RWPE1 (cell line): Measurements from ENCODE around the gene PRIMA1.

Experiments used
- CTCF ChIA-PET: fragments of 350-600 bp; sonication (Branson Sonifier 250); formaldehyde crosslinking; extraction: SDS; loops from one replicate; lab custom pipeline; 2021; lab: Yijun Ruan, JAX
- POLR2A ChIA-PET: fragments of 400-600 bp; formaldehyde crosslinking; extraction: SDS; loops from one replicate; lab custom pipeline; 2020; ENCODE audit warnings: antibody characterized with exemption; ENCODE audit not compliant: low non-redundant PET; lab: Yijun Ruan, JAX
- DNase-seq: peaks from one replicate; pipeline ENCODE4 v3.0.0; 2012; ENCODE audit warnings: low spot score
- H3K27ac ChIP-seq: fragments of 450-650 bp; 2 replicates; pipeline ENCODE4 v1.5.1; 2017
- CTCF ChIP-seq: fragments of 450-650 bp; conservative IDR thresholded peaks from 2 replicates; pipeline ENCODE4 v1.5.1; 2017; ENCODE audit warnings: low read depth, mild to moderate bottlenecking

PRIMA1 gene

GRCh38 chr14:93717668-93718320 lies 70.5 kb downstream of the PRIMA1 start:
- H3K27ac ChIP-seq: no peak overlapping the region
- ChIA-PET CTCF (interaction anchor here (0.6 kb wide), 1 partner anchor 181 kb away, joined by 3 read pairs; no protein-coding TSS in a partner anchor), POLR2A (no interaction called here)
- DNase-seq: no peak
- TF ChIP-seq CTCF: no peak

- ChIA-PET CTCF (interaction anchor here (0.6 kb wide), 3 partner anchors 182 to 726 kb away, joined by 3 read pairs; no protein-coding TSS in a partner anchor), POLR2A (no interaction called here)
- no peak for TF ChIP-seq CTCF
- DNase-seq: no peak
- H3K27ac ChIP-seq: no peak overlapping the region
Observed at GRCh38 chr14:93716746-93717667, 71.3 kb downstream of the PRIMA1 start.

- TF ChIP-seq CTCF: no peak
- DNase-seq: no peak
- H3K27ac ChIP-seq: no peak overlapping the region
- POLR2A ChIA-PET: no interaction called here
- CTCF ChIA-PET: interaction anchor here (0.6 kb wide), 2 partner anchors 188 to 726 kb away, joined by 3 read pairs; no protein-coding TSS in a partner anchor
Observed at GRCh38 chr14:93716002-93716745, 72.1 kb downstream of the PRIMA1 start.

GRCh38 chr14:93715279-93715927 lies 72.9 kb downstream of the PRIMA1 start:
- no peak for DNase-seq
- POLR2A ChIA-PET: no interaction called here
- CTCF ChIA-PET: no interaction called here
- H3K27ac ChIP-seq: no peak overlapping the region
- no peak for TF ChIP-seq CTCF

- DNase-seq: no peak
- CTCF ChIA-PET: no interaction called here
- POLR2A ChIA-PET: no interaction called here
- H3K27ac ChIP-seq: no peak overlapping the region
- TF ChIP-seq CTCF: no peak
Observed at GRCh38 chr14:93714605-93715004, 73.7 kb downstream of the PRIMA1 start.
